Measurements from ENCODE around the gene FTSJ3.

DNA sequence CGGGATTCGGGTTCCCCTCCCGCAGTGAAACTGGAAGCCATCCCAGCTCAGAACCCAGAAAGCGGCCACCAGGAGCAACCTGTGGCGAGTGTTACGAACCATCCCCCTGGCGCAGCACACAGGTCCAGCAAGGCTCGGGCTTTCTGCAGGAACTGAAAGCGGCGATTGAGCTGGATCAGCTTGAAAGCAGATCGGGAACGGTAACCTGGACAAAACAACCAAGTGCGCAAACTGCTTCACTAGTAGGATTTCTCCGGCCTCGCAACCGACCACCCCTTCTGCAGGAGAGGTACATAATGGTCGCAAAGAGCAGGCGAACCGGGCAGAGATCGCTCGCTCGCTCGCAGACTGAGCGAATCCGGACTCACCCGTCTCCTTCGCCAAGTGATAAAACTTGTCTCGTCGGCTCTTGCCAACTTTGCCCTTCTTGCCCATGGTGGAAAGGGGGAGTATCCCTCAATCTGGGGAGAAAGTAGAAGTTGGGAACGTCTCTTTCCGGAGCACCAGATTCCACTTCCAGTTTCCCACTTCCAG, 928 bp downstream of the FTSJ3 start:
- TF ChIP-seq, protein P1, sequence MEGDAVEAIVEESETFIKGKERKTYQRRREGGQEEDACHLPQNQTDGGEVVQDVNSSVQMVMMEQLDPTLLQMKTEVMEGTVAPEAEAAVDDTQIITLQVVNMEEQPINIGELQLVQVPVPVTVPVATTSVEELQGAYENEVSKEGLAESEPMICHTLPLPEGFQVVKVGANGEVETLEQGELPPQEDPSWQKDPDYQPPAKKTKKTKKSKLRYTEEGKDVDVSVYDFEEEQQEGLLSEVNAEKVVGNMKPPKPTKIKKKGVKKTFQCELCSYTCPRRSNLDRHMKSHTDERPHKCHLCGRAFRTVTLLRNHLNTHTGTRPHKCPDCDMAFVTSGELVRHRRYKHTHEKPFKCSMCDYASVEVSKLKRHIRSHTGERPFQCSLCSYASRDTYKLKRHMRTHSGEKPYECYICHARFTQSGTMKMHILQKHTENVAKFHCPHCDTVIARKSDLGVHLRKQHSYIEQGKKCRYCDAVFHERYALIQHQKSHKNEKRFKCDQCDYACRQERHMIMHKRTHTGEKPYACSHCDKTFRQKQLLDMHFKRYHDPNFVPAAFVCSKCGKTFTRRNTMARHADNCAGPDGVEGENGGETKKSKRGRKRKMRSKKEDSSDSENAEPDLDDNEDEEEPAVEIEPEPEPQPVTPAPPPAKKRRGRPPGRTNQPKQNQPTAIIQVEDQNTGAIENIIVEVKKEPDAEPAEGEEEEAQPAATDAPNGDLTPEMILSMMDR (conservative IDR thresholded peaks at IDR 0.05) = no peak
- TF ChIP-seq ZFX (IDR thresholded peaks at IDR 0.05) = no peak

Data from C4-2B (cell line).